Mucosa of rectum (tissue), 2 donors: ENCODE data around the gene ITGB4.

Source experiments
- H3K27ac ChIP-seq, 2 donors: one replicate each; pipeline ENCODE4 v1.7.0; 2013; ENCODE audit warnings: inconsistent platforms in 2 of 2, low read depth in 2 of 2, low read length in 2 of 2
- H3K27me3 ChIP-seq, 2 donors: one replicate each; pipeline ENCODE4 v1.7.0; 2013; ENCODE audit warnings: low read length in 2 of 2; ENCODE audit not compliant: control insufficient read depth in 2 of 2, insufficient read depth in 2 of 2
- H3K36me3 ChIP-seq, 2 donors: one replicate each; pipeline ENCODE4 v1.7.0; 2013; ENCODE audit warnings: low read length in 2 of 2; ENCODE audit not compliant: control insufficient read depth in 2 of 2, insufficient read depth in 2 of 2
- H3K4me1 ChIP-seq, 2 donors: one replicate each; pipeline ENCODE4 v1.7.0; 2013; ENCODE audit warnings: low read length in 2 of 2, mild to moderate bottlenecking in 1 of 2; ENCODE audit not compliant: control insufficient read depth in 2 of 2, insufficient read depth in 2 of 2
- H3K4me3 ChIP-seq, 2 donors: one replicate each; pipeline ENCODE4 v1.7.0; 2013; ENCODE audit warnings: low read length in 2 of 2
- H3K9ac ChIP-seq, 2 donors: one replicate each; pipeline ENCODE4 v1.7.0; 2013; ENCODE audit warnings: low read length in 2 of 2, low read depth in 1 of 2, mild to moderate bottlenecking in 1 of 2
- H3K9me3 ChIP-seq, 2 donors: one replicate each; pipeline ENCODE4 v1.7.0; 2013; ENCODE audit warnings: low read length in 2 of 2; ENCODE audit not compliant: control insufficient read depth in 2 of 2
- donor health status: healthy.
- donor health status: Normal muscosa, but diverticular disease.

Gene ITGB4

GRCh38 chr17:75751676-75752404 lies 30.6 kb downstream of the ITGB4 start:
- no peaks in the 10 kb centered on the region for H3K27me3 ChIP-seq
- H3K36me3 ChIP-seq, result peaks cover 47 to 55% of the 10 kb centered on the region in 2 donors
- H3K9me3 ChIP-seq, result no peaks in the 10 kb centered on the region
- H3K9ac ChIP-seq, result no peak overlapping the region
- peaks cover 0 to 3% of the 10 kb centered on the region in 2 donors for H3K4me1 ChIP-seq
- no peak overlapping the region for H3K4me3 ChIP-seq
- H3K27ac ChIP-seq, result no peak overlapping the region

- Histone ChIP-seq H3K4me1 (peaks cover 0 to 3% of the 10 kb centered on the region in 2 donors), H3K4me3 (no peak overlapping the region), H3K9me3 (no peaks in the 10 kb centered on the region), H3K27me3 (no peaks in the 10 kb centered on the region), H3K27ac (no peak overlapping the region), H3K9ac (no peak overlapping the region), H3K36me3 (peaks cover 53 to 60% of the 10 kb centered on the region in 2 donors)
These were observed 31.1 kb downstream of the ITGB4 start for GRCh38 chr17:75752405-75752709.

GRCh38 chr17:75752802-75753513 lies 31.7 kb downstream of the ITGB4 start:
- H3K9ac ChIP-seq, result no peak overlapping the region
- peaks cover 0 to 3% of the 10 kb centered on the region in 2 donors for H3K4me1 ChIP-seq
- no peaks in the 10 kb centered on the region for H3K9me3 ChIP-seq
- peak overlapping the region in 1 of 2 donors; percentile 32 for H3K27ac ChIP-seq
- H3K27me3 ChIP-seq, result no peaks in the 10 kb centered on the region
- H3K4me3 ChIP-seq, result peak overlapping the region in 1 of 2 donors; percentile 44
- H3K36me3 ChIP-seq, result peaks cover 59 to 64% of the 10 kb centered on the region in 2 donors

DNA sequence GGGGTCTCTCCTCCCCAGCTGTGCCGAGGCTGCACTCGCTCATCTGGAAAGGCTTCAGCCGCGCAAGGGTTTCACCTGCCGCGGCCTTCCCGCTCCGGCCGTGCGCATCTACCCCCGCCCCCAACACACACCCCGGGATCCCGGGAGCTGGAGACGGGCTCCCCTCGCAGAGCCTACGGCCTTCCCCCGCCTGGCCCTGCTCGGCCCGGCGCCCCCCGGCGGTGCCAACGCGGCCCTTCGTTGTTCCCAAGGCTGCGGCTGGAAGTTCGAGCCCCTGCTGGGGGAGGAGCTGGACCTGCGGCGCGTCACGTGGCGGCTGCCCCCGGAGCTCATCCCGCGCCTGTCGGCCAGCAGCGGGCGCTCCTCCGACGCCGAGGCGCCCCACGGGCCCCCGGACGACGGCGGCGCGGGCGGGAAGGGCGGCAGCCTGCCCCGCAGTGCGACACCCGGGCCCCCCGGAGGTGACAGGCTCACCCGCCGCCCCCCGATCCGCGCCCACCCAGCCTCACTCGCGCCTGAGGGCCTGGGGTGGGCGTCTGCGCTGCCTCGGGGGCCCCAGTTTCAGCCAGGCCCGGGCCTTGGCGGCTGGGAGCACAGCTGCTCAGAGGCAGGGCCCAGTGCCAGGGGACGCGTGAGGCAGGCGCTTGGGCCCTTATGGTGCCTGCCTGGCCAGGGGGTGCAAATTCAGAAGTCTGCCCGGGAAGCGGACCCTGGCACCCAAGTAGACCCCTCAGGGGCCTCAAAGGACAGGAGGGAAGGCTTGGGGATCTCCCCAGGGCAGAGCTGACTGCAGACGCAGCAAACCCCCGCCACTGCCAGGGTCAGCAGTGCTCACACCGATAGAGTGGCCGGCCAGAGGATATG lies 32.5 kb downstream of the ITGB4 start:
- H3K9ac ChIP-seq, result no peak overlapping the region
- peaks cover 56 to 65% of the 10 kb centered on the region in 2 donors for H3K36me3 ChIP-seq
- H3K4me3 ChIP-seq, result peak overlapping the region in 1 of 2 donors; percentile 44
- no peaks in the 10 kb centered on the region for H3K27me3 ChIP-seq
- H3K9me3 ChIP-seq, result no peaks in the 10 kb centered on the region
- H3K27ac ChIP-seq, result peak overlapping the region in 1 of 2 donors; percentile 32
- peaks cover 0 to 3% of the 10 kb centered on the region in 2 donors for H3K4me1 ChIP-seq

DNA sequence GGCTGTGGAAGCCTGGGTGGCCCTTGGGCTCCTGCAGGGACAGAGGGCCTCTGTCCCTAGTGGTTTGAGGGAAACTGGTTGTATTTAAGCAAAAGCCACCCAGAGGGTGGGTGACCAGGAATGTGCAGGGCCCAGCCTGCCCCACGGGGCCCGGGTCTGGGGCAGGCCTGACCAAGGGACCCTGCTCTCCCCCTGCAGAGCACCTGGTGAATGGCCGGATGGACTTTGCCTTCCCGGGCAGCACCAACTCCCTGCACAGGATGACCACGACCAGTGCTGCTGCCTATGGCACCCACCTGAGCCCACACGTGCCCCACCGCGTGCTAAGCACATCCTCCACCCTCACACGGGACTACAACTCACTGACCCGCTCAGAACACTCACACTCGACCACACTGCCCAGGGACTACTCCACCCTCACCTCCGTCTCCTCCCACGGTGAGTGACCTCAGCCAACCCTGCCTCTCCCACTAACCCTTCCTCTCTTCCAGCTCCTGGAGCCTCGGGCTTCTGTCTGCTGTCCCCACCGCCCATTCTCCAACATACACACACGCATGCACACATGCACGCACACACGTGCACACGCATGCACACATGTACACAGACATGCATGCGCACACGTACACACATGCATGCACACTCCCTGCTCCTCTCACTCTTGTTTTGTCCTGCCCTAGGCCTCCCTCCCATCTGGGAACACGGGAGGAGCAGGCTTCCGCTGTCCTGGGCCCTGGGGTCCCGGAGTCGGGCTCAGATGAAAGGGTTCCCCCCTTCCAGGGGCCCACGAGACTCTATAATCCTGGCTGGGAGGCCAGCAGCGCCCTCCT lies 33.3 kb downstream of the ITGB4 start:
- H3K9me3 ChIP-seq, result no peaks in the 10 kb centered on the region
- H3K4me3 ChIP-seq, result no peak overlapping the region
- peaks cover 51 to 63% of the 10 kb centered on the region in 2 donors for H3K36me3 ChIP-seq
- no peaks in the 10 kb centered on the region for H3K27me3 ChIP-seq
- H3K4me1 ChIP-seq, result peaks cover 0 to 3% of the 10 kb centered on the region in 2 donors
- H3K9ac ChIP-seq, result no peak overlapping the region
- H3K27ac ChIP-seq, result no peak overlapping the region

GRCh38 chr17:75755205-75755901 lies 34.1 kb downstream of the ITGB4 start:
- Histone ChIP-seq H3K9me3 (no peaks in the 10 kb centered on the region), H3K9ac (no peak overlapping the region), H3K27me3 (no peaks in the 10 kb centered on the region), H3K36me3 (peaks cover 48 to 60% of the 10 kb centered on the region in 2 donors), H3K27ac (no peak overlapping the region), H3K4me1 (peaks cover 0 to 3% of the 10 kb centered on the region in 2 donors), H3K4me3 (no peak overlapping the region)

DNA sequence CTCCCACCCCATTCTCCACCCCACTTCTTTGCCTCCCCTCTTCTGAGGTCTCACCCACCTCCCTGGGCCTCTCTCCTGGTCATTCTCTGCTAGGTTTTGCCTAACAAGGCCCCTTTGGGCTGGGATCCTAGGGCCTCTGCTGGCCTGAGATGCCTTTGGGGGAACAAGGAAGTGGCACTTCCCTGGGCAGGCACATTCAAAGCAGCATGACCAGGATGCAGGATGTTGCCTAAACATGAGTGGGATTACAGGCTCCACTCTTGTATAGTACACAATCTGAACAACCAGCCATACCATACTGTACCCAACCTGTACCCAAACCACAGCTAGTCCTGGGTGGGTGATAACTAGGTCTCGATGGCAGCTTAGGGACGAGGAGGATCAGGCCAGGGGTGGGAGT lies 34.7 kb downstream of the ITGB4 start:
- peaks cover 42 to 53% of the 10 kb centered on the region in 2 donors for H3K36me3 ChIP-seq
- peaks cover 0 to 3% of the 10 kb centered on the region in 2 donors for H3K4me1 ChIP-seq
- no peak overlapping the region for H3K27ac ChIP-seq
- H3K4me3 ChIP-seq, result no peak overlapping the region
- no peak overlapping the region for H3K9ac ChIP-seq
- H3K27me3 ChIP-seq, result no peaks in the 10 kb centered on the region
- H3K9me3 ChIP-seq, result no peaks in the 10 kb centered on the region

DNA sequence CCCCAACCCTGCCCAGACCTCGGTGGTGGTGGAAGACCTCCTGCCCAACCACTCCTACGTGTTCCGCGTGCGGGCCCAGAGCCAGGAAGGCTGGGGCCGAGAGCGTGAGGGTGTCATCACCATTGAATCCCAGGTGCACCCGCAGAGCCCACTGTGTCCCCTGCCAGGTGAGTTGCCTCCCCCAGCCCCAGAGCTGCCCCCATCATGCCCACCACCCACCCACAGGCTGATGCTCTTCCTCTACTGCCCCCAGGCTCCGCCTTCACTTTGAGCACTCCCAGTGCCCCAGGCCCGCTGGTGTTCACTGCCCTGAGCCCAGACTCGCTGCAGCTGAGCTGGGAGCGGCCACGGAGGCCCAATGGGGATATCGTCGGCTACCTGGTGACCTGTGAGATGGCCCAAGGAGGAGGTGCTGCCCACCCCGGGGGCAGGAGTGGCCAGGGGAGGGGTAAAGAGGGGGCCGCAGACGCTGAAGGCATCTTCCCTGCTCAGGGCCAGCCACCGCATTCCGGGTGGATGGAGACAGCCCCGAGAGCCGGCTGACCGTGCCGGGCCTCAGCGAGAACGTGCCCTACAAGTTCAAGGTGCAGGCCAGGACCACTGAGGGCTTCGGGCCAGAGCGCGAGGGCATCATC lies 35.3 kb downstream of the ITGB4 start:
- Histone ChIP-seq H3K9me3 (no peaks in the 10 kb centered on the region), H3K4me3 (no peak overlapping the region), H3K4me1 (peaks cover 0 to 3% of the 10 kb centered on the region in 2 donors), H3K27me3 (no peaks in the 10 kb centered on the region), H3K9ac (no peak overlapping the region), H3K36me3 (peaks cover 38 to 50% of the 10 kb centered on the region in 2 donors), H3K27ac (no peak overlapping the region)
